ENCODE data around the gene CPT1A. TPM values are rescaled to one million over a fixed set of nuclear protein-coding genes. Genes with fewer than 3 reads are reported as not detected.
"Not testable (repeated sequence)": the region's sequence is repeated elsewhere in the genome, so short reads cannot be mapped to it uniquely, and the experiment has no call there.

The CPT1A gene
- total RNA-seq, 1 experiment from 2014 or later, result 1.7 TPM

DNA sequence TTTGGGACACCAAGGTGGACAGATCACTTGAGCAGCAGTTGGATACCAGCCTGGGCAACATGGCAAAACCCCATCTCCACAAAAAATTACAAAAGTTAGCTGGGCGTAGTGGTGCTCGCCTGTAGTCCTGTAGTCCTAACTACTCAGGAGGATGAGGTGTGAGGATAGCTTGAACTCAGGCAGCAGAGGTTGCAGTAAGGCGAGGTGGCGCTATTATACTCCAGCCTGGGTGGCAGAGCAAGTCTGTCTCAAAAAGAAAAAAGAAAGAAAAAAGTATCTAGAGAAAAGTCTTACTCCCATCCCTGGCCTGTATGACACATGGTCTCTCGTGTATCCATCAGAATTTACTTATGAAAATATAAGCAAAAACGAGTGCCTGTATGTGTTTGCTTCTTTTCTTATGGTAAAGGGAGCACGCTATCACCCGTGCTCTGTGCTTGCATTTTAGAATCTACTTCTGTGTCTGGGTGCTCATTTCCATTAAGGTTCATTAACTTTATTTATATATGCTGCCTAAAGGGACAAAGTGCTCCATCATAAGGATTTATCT is 15.4 kb upstream of the CPT1A start:
- in situ Hi-C loops (cut with HindIII; ENCODE audit: low pct_unique_long_range_greater_than_20kb, low sequenced_read_pairs), result no loop called here
- no peak for DNase-seq (ENCODE audit: low read depth, low spot score)

DNA sequence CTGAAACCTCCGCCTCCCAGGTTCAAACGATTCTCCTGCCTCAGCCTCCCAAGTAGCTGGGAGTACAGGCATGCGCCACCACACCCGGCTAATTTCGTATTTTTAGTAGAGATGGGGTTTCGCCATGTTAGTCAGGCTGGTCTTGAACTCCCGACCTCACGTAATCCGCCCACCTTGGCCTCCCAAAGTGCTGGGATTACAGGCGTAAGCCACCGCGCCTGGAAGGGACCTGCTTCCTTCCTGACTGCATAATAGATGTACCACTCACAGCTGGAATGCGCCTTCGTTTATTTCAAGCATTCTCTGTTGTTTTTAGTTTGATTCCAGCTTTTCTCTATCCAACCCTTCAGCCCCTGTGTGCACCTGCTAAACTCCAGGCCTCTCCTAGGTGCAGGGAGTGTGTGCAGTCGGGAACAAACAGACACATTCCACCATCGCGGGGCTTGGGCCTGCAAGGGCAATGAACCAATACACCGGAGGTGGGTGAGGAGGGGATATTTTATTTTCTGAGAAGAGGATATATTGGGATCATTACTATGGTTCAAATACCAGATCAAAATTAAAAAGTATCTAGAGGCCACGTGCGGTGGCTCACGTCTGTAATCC is 14.8 kb upstream of the CPT1A start:
- in situ Hi-C loops (cut with HindIII; ENCODE audit: low pct_unique_long_range_greater_than_20kb, low sequenced_read_pairs); DNase-seq (ENCODE audit: low read depth, low spot score): not testable (repeated sequence)

DNA sequence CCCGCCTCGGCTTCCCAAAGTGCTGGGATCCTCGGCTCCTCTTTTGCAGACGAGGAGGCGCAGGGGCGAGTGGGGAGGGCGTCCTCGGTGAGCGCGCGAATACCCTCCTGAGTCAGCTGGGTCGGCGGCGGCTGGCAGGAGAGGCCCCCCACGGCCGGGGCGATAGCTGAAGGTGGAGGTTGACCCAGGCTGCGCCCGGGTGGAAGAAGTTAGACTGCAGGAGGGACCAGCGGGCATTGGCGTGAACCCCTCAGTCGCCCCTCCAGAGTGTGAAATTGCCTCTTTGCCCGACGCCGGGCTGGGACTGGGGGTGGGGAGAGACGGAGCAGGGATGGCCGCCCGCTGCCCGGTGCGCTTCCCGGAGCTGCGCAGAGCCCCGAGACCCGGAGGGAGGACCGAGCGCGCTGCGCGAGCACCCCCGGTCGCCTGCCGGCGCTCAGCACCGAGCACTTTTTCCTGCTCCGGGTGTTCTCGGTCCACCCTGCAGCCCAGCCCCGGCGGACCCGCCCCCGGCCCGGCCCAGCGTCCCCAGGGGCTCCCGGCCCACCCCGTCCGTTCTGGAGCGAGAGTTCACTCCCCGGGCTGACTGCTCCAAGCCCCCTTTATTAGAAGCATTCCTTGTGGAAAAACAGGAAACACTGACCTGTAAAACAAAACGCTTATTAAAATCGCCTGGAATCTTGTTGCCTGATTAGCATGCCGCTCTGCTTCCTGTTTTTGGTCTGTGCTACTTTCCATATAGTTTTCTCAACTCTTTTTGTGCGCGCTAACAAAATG is 13.7 kb upstream of the CPT1A start:
- in situ Hi-C loops (cut with HindIII; ENCODE audit: low pct_unique_long_range_greater_than_20kb, low sequenced_read_pairs), result no loop called here
- no peak for DNase-seq (ENCODE audit: low read depth, low spot score)

DNA sequence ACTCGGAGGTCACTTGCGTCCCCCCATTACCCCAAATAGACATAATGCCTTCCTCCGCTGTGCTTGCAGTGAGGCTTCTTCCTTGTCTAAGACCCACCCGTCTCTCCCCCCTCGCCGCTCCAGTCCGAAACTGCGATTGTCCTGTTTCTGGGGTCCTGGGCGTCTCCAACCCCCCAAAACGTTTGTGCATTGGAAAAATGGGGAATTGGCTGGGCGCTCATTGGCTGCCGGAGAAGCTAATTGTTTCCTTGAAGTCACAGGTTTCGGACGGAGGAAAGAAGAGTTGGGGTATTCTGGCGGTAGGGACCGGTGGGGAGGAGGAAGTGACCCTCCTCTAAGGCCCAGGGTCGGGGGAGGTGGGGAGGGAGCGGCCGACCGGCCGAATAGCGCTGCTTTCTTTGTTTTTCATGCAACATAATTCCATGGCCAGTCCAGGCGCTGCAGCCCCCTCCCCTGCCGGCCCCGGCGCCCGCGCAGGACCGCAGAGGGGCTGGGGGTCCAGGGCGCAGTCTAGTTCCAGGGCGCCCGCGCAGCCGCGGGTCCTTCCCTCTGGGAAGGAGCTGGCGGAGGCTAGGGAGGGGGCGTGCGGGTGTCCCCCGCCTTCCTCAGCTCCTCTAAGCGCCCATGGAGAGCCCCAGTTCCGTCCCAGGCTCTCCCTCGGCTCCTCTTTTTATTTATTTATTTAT is 12.7 kb upstream of the CPT1A start:
- DNase-seq (ENCODE audit: low read depth, low spot score), result no peak
- in situ Hi-C loops (cut with HindIII; ENCODE audit: low pct_unique_long_range_greater_than_20kb, low sequenced_read_pairs), result no loop called here

DNA sequence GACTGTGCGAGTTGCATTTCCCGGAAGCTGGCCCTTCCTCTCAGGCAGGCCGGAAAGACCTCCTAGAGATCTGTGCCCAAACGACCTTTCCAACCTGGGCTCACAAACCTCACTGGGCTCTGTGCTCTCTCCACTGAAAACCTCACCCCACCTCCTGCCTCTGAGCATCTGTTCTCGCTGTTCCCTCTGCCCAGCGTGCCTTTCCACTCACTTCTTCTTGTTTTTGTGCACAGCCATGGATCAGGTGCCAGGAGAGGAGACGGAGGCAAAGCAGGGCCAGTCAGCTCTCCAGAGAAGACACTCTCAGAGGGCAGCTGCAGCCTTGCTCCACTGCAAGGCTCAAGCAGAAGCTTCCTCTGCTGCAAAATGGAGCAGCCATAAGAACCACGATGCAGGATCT is 10.9 kb upstream of the CPT1A start:
- in situ Hi-C loops (cut with HindIII; ENCODE audit: low pct_unique_long_range_greater_than_20kb, low sequenced_read_pairs), result no loop called here

DNA sequence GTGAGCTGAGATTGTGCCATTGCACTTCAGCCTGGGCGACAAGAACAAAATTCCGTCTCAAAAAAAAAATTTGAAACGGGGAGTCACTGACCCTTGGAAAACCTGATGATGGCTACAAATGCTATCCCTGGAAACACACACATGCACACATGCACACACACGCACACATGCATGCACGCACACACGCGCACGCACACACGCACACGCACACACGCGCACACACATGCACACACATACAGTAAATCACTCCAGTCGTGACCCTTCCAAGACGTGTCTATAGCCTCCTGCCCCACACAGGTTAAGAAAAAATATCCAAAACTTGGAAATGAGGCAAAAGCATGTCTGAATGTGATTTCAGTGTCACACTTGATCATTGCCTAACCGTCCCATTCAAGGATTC is 6.7 kb upstream of the CPT1A start:
- no peak for DNase-seq (ENCODE audit: low read depth, low spot score)
- in situ Hi-C loops (cut with HindIII; ENCODE audit: low pct_unique_long_range_greater_than_20kb, low sequenced_read_pairs), result no loop called here

More for the DNA sequence above, 10.9 kb upstream of the CPT1A start:
- DNase-seq (ENCODE audit: low read depth, low spot score), result no peak

DNA sequence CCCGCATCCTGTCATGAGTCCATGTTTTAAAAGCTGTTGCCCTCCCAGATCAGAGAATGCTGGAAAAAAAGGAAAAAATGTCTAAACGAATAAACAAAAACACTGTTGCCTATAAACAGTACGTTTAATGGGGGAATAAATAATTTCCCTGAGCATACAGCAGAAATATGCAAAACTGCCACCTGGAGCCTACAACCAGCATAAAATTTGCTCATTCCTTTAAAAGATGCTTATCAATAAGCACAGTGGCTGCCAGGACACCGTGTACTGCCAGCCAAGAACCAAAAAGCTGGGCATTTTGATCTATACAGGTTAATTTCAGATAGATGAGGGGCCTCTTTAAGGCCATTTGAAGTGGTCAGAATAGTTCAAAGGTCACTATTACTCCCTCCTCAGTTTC is 5.7 kb upstream of the CPT1A start:
- no peak for DNase-seq (ENCODE audit: low read depth, low spot score)
- in situ Hi-C loops (cut with HindIII; ENCODE audit: low pct_unique_long_range_greater_than_20kb, low sequenced_read_pairs), result no loop called here

DNA sequence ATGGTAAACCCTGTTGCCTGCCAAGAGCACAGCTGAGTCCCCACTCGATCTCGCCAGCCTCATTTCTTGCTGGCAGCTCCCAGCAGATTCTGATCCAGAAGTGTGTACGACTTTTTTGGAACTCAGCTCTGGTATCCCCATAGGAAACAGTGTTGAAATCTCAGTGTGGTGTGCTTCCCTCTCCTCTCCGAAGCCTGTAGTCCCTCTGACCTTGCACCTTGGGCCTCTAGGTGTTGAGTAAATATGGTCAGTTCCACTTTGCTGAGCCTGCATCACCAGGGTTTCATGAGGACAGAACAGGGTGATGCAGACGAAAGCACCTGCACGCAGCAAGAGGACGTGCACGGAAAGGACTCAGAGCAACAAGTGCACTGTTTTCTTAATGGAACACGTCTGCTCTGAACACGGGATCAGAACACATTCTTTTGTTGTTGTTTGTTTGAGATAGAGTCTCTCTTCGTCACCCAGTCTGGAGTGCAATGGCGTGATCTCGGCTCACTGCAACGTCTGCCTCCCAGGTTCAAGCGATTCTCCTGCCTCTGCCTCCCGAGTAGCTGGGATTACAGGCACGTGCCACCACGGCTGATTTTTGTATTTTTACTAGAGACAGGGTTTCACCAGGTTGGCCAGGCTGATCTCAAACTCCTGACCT is 3.8 kb upstream of the CPT1A start:
- no peak for DNase-seq (ENCODE audit: low read depth, low spot score)
- in situ Hi-C loops (cut with HindIII; ENCODE audit: low pct_unique_long_range_greater_than_20kb, low sequenced_read_pairs), result no loop called here

DNA sequence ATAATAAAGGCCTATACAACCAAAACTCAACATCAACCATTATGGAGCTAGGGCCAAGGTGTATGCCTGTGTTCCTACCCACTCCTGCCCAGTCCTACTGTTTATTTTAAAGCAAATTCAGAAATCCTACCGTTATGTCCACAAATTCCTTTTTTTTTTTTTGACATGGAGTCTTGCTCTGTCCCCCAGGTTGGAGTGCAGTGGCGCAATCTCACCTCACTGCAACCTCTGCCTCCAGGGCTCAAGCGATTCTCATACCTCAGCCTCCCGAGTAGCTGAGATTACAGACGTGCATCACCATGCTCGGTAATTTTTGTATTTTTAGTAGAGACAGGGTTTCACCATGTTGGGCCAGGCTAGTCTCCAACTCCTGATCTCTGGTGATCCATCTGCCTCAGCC is 3.1 kb upstream of the CPT1A start:
- in situ Hi-C loops (cut with HindIII; ENCODE audit: low pct_unique_long_range_greater_than_20kb, low sequenced_read_pairs), result no loop called here
- DNase-seq (ENCODE audit: low read depth, low spot score), result no peak

DNA sequence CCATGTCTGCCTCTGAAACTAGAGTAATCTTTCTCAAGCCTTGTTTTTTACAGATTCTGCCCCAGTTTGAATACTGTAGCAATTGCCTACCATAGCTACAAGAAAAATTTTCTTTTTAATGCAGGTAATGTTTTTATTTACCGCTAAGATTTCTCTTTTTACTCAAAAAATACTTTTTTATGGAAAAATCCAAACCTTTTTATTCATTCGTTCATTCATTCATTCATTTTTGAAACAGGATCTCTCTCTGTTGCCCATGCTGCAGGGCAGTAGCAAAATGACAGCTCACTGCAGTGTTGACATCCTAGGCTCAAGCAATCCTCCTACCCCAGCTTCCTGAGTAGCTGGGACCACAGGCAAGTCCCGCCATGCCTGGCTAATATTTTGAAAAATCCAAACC is 2.7 kb upstream of the CPT1A start:
- no peak for DNase-seq (ENCODE audit: low read depth, low spot score)
- in situ Hi-C loops (cut with HindIII; ENCODE audit: low pct_unique_long_range_greater_than_20kb, low sequenced_read_pairs), result no loop called here

DNA sequence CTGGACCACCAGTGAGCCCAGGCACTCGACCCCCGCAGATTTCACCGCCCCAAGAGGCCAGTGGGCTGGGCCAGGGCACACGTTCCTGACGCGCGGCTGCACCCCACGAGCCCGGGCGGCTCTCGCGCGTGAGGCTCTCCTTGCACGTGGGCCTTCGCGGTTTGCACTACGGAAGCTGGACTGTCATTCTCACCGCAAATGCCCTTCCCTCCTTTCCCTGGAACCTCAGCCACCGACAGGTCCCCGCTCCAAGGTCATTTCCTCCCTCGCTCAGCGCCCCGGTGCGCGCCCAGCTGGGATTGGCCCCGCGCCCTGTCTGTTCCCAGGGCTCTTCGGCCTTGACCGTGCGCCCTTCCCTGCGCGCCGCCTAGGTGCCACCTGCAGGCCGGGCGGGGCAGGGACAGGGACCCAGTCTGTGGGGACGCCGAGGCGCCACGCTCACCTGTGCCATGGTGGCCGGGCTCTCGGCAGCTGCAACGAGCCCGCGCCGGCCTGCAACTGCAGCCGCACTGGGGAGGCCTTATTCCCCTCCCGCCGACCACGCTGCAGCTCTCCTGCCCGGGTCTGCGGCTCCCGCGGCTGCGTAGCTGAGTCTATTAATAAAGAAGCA is 2.1 kb upstream of the CPT1A start:
- no peak for DNase-seq (ENCODE audit: low read depth, low spot score)
- in situ Hi-C loops (cut with HindIII; ENCODE audit: low pct_unique_long_range_greater_than_20kb, low sequenced_read_pairs), result no loop called here

DNA sequence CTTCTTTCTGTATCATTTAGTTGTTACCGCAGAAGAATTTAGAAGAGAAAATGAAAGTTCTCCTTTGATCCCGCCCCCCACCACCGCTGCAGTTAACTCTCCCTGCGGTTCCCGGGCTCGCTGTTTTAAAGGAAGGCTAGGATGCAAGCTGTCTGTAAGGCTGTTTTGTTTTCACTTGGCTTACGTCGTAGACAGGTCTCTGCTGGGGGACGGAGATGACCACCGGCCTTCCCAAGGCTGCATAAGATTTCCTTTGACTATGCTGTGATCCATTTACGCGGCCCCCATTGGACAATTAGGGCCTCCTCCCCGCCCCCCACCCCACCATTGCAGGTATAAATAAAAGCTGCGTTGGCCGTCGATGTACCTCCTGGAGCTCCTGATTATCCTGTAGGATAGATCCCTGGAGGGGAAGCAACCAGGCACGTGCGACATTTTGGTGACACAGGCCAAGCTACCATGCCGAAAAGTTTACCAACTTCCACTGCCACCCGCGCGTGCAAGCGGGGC is 1.4 kb upstream of the CPT1A start:
- no peak for DNase-seq (ENCODE audit: low read depth, low spot score)
- in situ Hi-C loops (cut with HindIII; ENCODE audit: low pct_unique_long_range_greater_than_20kb, low sequenced_read_pairs), result no loop called here

DNA sequence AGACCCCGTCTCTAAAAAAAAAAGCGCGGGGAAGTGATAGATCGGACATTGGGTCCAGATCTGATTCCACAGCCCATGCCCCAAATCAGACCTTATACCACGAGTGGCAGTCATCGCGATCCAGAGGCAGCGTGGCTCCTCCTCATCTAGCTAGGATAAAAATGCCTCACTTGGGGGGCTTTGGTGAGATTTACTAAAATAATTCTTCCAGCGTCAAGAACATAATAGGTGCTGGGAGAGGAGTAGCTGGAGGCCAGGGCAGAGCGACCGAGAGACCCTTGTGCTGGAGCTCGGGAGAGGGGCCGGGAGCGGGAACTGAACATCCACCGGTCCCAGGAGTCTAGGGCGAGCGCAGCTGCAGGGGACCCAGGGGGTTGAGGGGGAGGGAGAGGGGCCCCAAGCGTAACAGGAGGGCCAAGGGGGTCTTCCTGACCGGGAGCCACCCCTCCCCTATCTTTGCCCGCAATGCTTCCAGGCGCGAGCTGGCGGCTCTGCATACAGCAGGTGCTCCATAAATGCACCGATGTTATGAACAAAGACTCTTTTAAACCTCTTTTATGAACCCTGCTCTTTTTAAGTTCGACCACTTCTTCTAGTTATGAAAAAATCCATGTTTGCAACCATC is 823 bp upstream of the CPT1A start:
- in situ Hi-C loops (cut with HindIII; ENCODE audit: low pct_unique_long_range_greater_than_20kb, low sequenced_read_pairs), result no loop called here
- no peak for DNase-seq (ENCODE audit: low read depth, low spot score)

DNA sequence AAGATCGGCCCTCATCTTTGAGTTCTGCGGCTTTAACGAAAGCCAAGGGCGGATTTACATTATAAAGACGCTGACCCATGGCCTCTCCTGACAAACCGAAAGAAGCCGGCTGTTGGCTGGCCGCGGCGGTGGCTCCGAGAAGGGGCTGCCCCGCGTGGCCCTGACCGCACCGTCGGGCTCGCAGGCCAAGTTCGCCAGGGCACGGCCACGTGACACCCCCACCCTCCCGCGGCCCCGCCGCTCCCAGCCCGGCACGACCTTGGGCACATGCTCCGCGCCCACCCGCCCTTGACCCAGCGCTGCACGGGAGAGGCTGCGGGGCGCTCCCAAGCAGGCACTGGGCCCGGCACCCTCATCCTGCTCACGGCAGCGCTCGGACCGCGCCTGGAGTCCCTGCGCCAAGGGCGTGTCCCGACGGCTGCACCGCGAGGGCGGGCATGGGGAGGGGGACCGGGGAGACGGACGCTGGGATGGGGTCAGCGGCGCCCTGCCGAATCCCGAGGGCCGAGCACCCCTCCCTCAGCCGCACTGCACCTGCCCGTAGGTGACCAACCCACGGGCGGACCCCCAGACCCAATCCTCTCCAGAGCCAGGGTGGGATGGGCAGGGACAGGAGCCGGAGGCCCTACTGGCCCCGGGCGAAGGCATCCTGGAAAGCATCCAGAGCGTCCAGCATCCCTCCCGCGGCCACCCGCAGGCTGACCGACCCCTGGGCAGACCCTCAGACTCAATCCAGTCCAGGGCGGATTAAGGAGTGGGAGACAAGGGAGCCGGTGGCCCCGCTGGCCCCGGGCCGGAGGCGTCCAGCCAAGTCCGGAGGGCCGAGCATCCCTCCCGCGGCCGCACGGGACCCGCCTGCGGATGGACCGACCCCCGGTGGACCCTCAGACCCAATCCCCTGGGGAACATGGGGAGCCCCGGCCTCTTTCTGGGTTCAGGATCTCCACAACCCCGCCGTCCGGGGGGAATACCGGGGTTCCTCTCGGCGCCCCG is 759 bp downstream of the CPT1A start:
- DNase-seq (ENCODE audit: low read depth, low spot score), result no peak
- in situ Hi-C loops (cut with HindIII; ENCODE audit: low pct_unique_long_range_greater_than_20kb, low sequenced_read_pairs), result no loop called here

DNA sequence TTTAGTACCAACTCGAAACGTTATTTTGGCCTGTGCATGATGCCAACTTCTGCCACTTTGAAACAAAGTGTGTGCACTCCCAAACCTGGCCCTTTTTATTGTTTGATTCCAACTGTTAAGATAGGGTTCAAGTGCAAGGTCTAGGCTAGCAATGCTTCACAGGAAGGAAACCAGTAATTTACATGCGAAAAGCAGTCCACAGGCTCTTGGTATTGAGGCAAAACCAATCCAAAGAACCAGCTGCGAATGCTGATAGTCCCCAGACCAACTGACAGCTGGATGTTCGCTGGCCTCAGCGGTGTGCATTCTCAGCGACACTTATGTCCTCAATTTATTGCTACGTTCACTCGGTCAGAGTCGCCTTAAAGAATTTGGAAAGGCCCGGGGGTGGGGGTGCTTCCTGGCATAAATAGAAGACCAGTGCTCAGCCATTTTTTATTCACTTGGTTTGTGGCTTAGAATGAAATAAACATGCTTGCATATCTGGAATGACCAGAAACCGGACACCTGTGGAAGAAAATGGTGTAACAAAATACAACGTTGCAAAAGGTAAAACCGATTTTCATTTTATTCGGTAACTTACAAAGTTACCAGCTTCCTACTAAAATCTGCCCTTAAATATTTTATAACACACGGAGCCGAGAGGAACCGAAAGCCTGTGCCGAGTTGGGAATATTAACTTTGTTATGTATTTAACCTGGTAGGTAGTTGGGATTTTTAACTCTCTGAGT is 1.6 kb downstream of the CPT1A start:
- in situ Hi-C loops (cut with HindIII; ENCODE audit: low pct_unique_long_range_greater_than_20kb, low sequenced_read_pairs), result no loop called here
- no peak for DNase-seq (ENCODE audit: low read depth, low spot score)

All from SK-MEL-5 (cell line).